Uterus (tissue), 2 donors: ENCODE data around the gene MT1M.

ENCODE experiments used
- POLR2A ChIP-seq, 2 donors: fragments of 450-650 bp; IDR thresholded peaks; one replicate each; pipeline ENCODE4 v1.6.1; 2016; ENCODE audit warnings: antibody characterized with exemption in 2 of 2, mild to moderate bottlenecking in 1 of 2, moderate library complexity in 1 of 2
- TF ChIP-seq, protein P1 (sequence below), 4 experiments: fragments of 200-600 bp in 2 of 4; fragments of 450-650 bp in 2 of 4; sonication (generic) in 2 of 4; IDR thresholded peaks; one replicate each; pipeline ENCODE4 v1.5.1; 2016 to 2019; ENCODE audit warnings: antibody characterized with exemption in 4 of 4, mild to moderate bottlenecking in 2 of 4, moderate library complexity in 1 of 4

DNA sequence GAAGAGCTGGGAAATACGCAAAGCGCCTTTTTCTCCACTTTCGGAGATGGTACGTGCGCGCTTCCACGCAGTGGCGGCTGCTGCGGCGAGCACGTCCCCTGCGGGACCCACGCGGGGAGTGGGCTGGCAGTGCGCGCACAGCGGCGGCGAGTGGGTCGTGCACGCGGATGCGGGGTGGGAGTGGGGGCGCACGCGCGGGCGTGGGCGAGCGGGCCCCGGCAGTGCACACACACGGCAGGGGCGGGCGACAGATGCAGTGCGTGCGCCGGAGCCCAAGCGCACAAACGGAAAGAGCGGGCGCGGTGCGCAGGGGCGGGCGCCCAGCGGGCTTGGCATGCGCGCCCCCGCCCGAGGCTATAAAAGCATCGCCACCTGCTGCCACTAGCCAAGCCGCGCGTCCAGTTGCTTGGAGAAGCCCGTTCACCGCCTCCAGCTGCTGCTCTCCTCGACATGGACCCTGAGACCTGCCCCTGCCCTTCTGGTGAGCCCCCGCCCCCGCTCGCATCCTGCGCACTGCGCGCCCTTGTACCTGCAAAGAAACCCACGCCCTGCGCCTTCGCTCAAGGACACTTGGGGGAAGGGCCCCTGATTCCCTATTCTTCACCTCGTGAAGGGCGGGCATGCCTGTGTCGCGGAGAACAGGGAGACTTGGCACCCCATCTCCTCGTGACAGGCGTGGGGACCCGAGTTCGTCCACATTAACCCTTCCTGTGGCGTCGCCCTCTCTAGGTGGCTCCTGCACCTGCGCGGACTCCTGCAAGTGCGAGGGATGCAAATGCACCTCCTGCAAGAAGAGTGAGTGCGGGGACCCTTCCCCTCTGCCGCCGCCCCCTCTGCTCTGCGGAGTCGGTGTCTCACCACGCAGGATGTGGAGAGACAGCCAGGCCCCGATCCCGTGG is 43.1 kb upstream of the MT1M start, which contains the start of gene MT3:
- TF ChIP-seq, protein P1, sequence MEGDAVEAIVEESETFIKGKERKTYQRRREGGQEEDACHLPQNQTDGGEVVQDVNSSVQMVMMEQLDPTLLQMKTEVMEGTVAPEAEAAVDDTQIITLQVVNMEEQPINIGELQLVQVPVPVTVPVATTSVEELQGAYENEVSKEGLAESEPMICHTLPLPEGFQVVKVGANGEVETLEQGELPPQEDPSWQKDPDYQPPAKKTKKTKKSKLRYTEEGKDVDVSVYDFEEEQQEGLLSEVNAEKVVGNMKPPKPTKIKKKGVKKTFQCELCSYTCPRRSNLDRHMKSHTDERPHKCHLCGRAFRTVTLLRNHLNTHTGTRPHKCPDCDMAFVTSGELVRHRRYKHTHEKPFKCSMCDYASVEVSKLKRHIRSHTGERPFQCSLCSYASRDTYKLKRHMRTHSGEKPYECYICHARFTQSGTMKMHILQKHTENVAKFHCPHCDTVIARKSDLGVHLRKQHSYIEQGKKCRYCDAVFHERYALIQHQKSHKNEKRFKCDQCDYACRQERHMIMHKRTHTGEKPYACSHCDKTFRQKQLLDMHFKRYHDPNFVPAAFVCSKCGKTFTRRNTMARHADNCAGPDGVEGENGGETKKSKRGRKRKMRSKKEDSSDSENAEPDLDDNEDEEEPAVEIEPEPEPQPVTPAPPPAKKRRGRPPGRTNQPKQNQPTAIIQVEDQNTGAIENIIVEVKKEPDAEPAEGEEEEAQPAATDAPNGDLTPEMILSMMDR (IDR thresholded peaks at IDR 0.05), result no peak
- no peak for TF ChIP-seq POLR2A (IDR thresholded peaks at IDR 0.05)
